HepG2 (cell line): Measurements from ENCODE around the gene HARBI1. TPM values are rescaled to one million over a fixed set of nuclear protein-coding genes. Genes with fewer than 3 reads are reported as not detected.

Experiments
- ATAC-seq: fragments of 200-7000 bp; cut with Tn5 transposase; 3 replicates; pipeline ENCODE4 v1.9.1; 2020; ENCODE audit warnings: mild to moderate bottlenecking, moderate library complexity
- BruUV-seq: library from RNA; stranded (reverse); fragments of 400-500 nt; replicated peaks from 2 replicates; lab custom pipeline; 2021; lab: Mats Ljungman, UMichigan
- CTCF ChIA-PET: fragments of 300-600 bp; formaldehyde crosslinking; extraction: SDS; loops from one replicate; lab custom pipeline; 2021; ENCODE audit warnings: low total read pairs, inconsistent platforms, low intra/inter-chr PET ratio; lab: Yijun Ruan, JAX
- POLR2A ChIA-PET: fragments of 350-600 bp; sonication (Branson Sonifier 250); formaldehyde crosslinking; loops from one replicate; lab custom pipeline; 2020; ENCODE audit warnings: antibody characterized with exemption, inconsistent platforms; lab: Yijun Ruan, JAX
- DNase-seq: peaks from one replicate; pipeline ENCODE4 v3.0.0-alpha.2; 2015; ENCODE audit warnings: low spot score
- FAIRE-seq: peaks from 3 replicates; lab custom pipeline; 2011; peaks lifted over from hg19 to GRCh38; lab: Jason Lieb, UNC
- H2AFZ ChIP-seq: one replicate; pipeline ENCODE4 v1.6.1; 2011; ENCODE audit warnings: low read length, inconsistent platforms
- H3K27ac ChIP-seq: fragments of 300-600 bp; 3 replicates; pipeline ENCODE4 v1.8.0; 2011; ENCODE audit warnings: mixed run types, mild to moderate bottlenecking, mixed read lengths, low read length, inconsistent platforms; ENCODE audit not compliant: insufficient read depth; ENCODE audit errors: extremely low read length
- H3K27me3 ChIP-seq, 2 experiments: fragments of 200-600 bp in 1 of 2; 2 replicates in 1 of 2; 3 replicates in 1 of 2; pipeline versions ENCODE4 v1.6.0 to v1.8.0; 2011; ENCODE audit warnings: low read length in 2 of 2, mild to moderate bottlenecking in 2 of 2, moderate library complexity in 2 of 2, inconsistent platforms in 1 of 2; ENCODE audit not compliant: insufficient read depth in 2 of 2, control insufficient read depth in 1 of 2
- H3K36me3 ChIP-seq, 2 experiments: fragments of 200-600 bp in 1 of 2; replicated peaks in 1 of 2; 2 replicates in 1 of 2; 3 replicates in 1 of 2; pipeline versions ENCODE4 v1.5.1 to v1.8.0; 2011; ENCODE audit warnings: low read length in 2 of 2, inconsistent platforms in 1 of 2; ENCODE audit not compliant: insufficient read depth in 2 of 2, control insufficient read depth in 1 of 2
- H3K4me1 ChIP-seq: 2 replicates; pipeline ENCODE4 v1.5.1; 2012; ENCODE audit warnings: low read length, inconsistent platforms; ENCODE audit not compliant: insufficient read depth
- H3K4me2 ChIP-seq: 2 replicates; pipeline ENCODE4 v1.6.0; 2011; ENCODE audit warnings: low read depth, low read length, inconsistent platforms
- H3K4me3 ChIP-seq, 3 experiments: fragments of 200-600 bp in 1 of 3; sonication (generic), shearing (Covaris generic) in 1 of 3; replicated peaks in 1 of 3; 2 replicates each; pipeline ENCODE4 v1.5.1; 2011 to 2016; ENCODE audit warnings: low read length in 3 of 3, inconsistent platforms in 2 of 3, low read depth in 2 of 3, mild to moderate bottlenecking in 2 of 3, control low read depth in 1 of 3, mixed read lengths in 1 of 3; ENCODE audit not compliant: insufficient read depth in 1 of 3
- H3K79me2 ChIP-seq: one replicate; pipeline ENCODE4 v1.6.1; 2011; ENCODE audit warnings: low read length, inconsistent platforms; ENCODE audit not compliant: insufficient read depth
- H3K9ac ChIP-seq: 2 replicates; pipeline ENCODE4 v1.6.0; 2011; ENCODE audit warnings: mild to moderate bottlenecking, low read depth, low read length, inconsistent platforms; ENCODE audit not compliant: insufficient read depth
- H3K9me3 ChIP-seq: 2 replicates; pipeline ENCODE4 v1.5.1; 2012; ENCODE audit warnings: mild to moderate bottlenecking, low read length
- H4K20me1 ChIP-seq: 2 replicates; pipeline ENCODE4 v1.6.0; 2011; ENCODE audit warnings: inconsistent platforms, mild to moderate bottlenecking, low read length, moderate library complexity; ENCODE audit not compliant: insufficient read depth
- BORCS8-MEF2B ChIP-seq: sonication (generic); formaldehyde crosslinking; IDR thresholded peaks from 2 replicates; pipeline ENCODE4 v1.8.0; 2022; ENCODE audit warnings: mild to moderate bottlenecking, missing genetic modification reagents
- HNF4A ChIP-seq: sonication (generic); formaldehyde crosslinking; IDR thresholded peaks from 2 replicates; pipeline ENCODE4 v1.4.0; 2020; ENCODE audit warnings: missing genetic modification reagents
- KDM5B ChIP-seq: sonication (generic); formaldehyde crosslinking; IDR thresholded peaks from 2 replicates; pipeline ENCODE4 v1.4.0; 2020; ENCODE audit warnings: missing genetic modification reagents, mild to moderate bottlenecking, borderline replicate concordance
- NFE2L2 ChIP-seq: fragments of 150-350 bp; IDR thresholded peaks from 2 replicates; pipeline ENCODE4 v1.6.1; 2014; ENCODE audit warnings: low read length
- PAX8 ChIP-seq: sonication (generic); formaldehyde crosslinking; IDR thresholded peaks from 2 replicates; pipeline ENCODE4 v1.8.0; 2022; ENCODE audit warnings: mild to moderate bottlenecking, missing genetic modification reagents, borderline replicate concordance
- SMAD1 ChIP-seq: sonication (generic); formaldehyde crosslinking; IDR thresholded peaks from 2 replicates; pipeline ENCODE4 v1.4.0; 2020; ENCODE audit warnings: missing genetic modification reagents, low read depth, mild to moderate bottlenecking, borderline replicate concordance
- ZFP90 ChIP-seq: sonication (generic); formaldehyde crosslinking; IDR thresholded peaks from 2 replicates; pipeline ENCODE4 v1.8.0; 2022; ENCODE audit warnings: missing genetic modification reagents, mild to moderate bottlenecking, inconsistent platforms, borderline replicate concordance
- ZNF160 ChIP-seq: sonication (generic); formaldehyde crosslinking; IDR thresholded peaks from 2 replicates; pipeline ENCODE4 v1.8.0; 2022; ENCODE audit warnings: mild to moderate bottlenecking, inconsistent platforms, missing genetic modification reagents
- ZNF207 ChIP-seq: fragments of 450-650 bp; IDR thresholded peaks from 2 replicates; pipeline ENCODE4 v1.6.1; 2016; ENCODE audit warnings: antibody characterized with exemption, borderline replicate concordance
- ZNF569 ChIP-seq: sonication (generic); formaldehyde crosslinking; IDR thresholded peaks from 2 replicates; pipeline ENCODE4 v1.5.0; 2020; ENCODE audit warnings: mild to moderate bottlenecking, missing genetic modification reagents, moderate library complexity, borderline replicate concordance
- ZNF776 ChIP-seq: sonication (generic); formaldehyde crosslinking; IDR thresholded peaks from 2 replicates; pipeline ENCODE4 v1.4.0; 2020; ENCODE audit warnings: mild to moderate bottlenecking, missing genetic modification reagents
- ZSCAN22 ChIP-seq: sonication (generic); formaldehyde crosslinking; IDR thresholded peaks from 2 replicates; pipeline ENCODE4 v1.4.0; 2020; ENCODE audit warnings: mild to moderate bottlenecking, missing genetic modification reagents
- WGBS: methylation state at CpG from one replicate; pipeline ENCODE4 v1.1.6; 2017; ENCODE audit warnings: low lambda C conversion rate; 5-methylcytosine and 5-hydroxymethylcytosine counted together
- in situ Hi-C: cut with HindIII; loops from 2 replicates; pipeline ENCODE4 v1.10.0; 2017; ENCODE audit warnings: low pct_unique_long_range_greater_than_20kb; ENCODE audit not compliant: extremely low pct_ligation_motif_present
- intact Hi-C: fragments of 100-400 bp; cut with micrococcal nuclease; formaldehyde crosslinking; loops from one replicate; pipeline ENCODE4 v1.10.0; 2022; ENCODE audit not compliant: unreplicated experiment
- polyA plus RNA-seq, 8 experiments: library from polyadenylated mRNA; depleted of rRNA in 3 of 8; stranded (reverse) in 7 of 8; unstranded in 1 of 8; fragments of >200 nt; fragmentation: Illumina TruSeq in 4 of 8; extraction: Trizol in 4 of 8; gene quantifications; 2 replicates each; pipeline versions ENCODE4 v1.2.1 to v1.2.3, GENCODE V29; 2011 to 2016; ENCODE audit warnings: low read depth in 4 of 8, missing spikeins in 1 of 8, mixed read lengths in 1 of 8; ENCODE audit not compliant: insufficient read depth in 1 of 8
- total RNA-seq, 5 experiments: library from RNA; depleted of rRNA; stranded (reverse); fragments of >200 nt; fragmentation: Illumina TruSeq; extraction: Trizol; gene quantifications; 2 replicates each; pipeline ENCODE4 v1.2.3, GENCODE V29; 2016; ENCODE audit warnings: low read depth in 1 of 5
- TF ChIP-seq, protein P1 (sequence below): sonication (generic); formaldehyde crosslinking; IDR thresholded peaks from 2 replicates; pipeline ENCODE4 v1.8.0; 2022; ENCODE audit warnings: mild to moderate bottlenecking, missing genetic modification reagents; ENCODE audit not compliant: insufficient replicate concordance
- TF ChIP-seq, protein P2 (sequence below): sonication (generic); formaldehyde crosslinking; IDR thresholded peaks from 2 replicates; pipeline ENCODE4 v1.5.1; 2020; ENCODE audit warnings: missing genetic modification reagents, mild to moderate bottlenecking, borderline replicate concordance
- TF ChIP-seq, protein P3 (sequence below): sonication (generic); formaldehyde crosslinking; IDR thresholded peaks from 2 replicates; pipeline ENCODE4 v1.4.0; 2020; ENCODE audit warnings: missing genetic modification reagents
- TF ChIP-seq, protein P4 (sequence below): sonication (generic); IDR thresholded peaks from 2 replicates; pipeline ENCODE4 v1.6.1; 2016; ENCODE audit warnings: low read depth, borderline replicate concordance

Gene HARBI1
- total and polyA plus RNA-seq, 2 of the 13 experiments (the other 11 are each of a cell fraction or from before 2014, with no cell fraction given) = 2.5 to 4.8 TPM

DNA sequence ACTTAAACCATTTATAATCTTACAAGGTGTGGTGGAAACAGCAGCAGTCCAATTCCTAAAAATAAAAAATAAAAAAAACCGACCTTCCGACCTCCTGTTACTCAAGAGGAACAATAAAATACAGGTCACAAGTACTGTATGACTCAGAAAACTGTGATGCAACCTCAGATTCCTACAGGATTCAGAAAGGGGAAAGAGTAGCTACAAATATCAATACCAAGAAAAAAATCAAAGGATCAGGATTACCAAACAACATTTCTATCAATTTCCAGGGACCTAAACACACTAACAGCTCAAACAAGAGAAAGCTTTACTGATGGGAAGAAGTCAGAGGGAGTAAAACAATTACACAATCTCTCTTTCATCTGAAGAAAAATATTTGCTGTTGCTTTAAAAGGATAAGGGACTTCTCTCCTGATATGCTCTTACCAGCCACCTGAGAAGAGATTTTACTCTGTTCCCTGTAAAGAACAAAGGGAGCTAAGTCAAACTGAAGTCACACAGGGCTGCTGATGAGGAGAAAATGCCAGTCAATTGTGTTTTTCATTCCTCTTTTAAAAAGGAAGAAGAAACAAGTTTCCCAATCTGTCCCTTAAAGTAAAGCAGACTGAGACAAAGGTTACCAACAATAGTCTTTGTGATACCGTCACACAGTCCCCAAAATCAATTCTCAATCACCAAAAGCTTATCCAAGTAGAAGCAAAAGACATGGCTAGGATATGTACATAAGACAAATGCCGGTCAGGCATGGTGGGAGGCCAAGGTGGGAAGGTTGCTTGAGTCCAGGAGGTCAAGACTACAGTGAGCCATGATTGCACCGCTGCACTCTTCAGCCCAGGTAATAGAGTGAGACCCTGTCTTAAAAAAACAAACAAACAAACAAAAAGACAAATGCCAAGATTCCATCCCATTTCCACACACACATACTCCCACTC, 62.5 kb downstream of the HARBI1 start:
- peak; percentile 83 for ATAC-seq
- TSS peak; percentile 78 for BruUV-seq
- FAIRE-seq = peak; percentile 4
- peaks cover 66% of the 10 kb centered on the region for H3K4me1 ChIP-seq
- intact Hi-C loops (loop anchor here (1.0 kb wide), 2 partner anchors 40 to 63 kb away; partner anchors contain the start of genes AMBRA1, ATG13 and HARBI1), in situ Hi-C loops (no loop called here)
- H3K27ac ChIP-seq = peak overlapping the region; percentile 91
- H3K4me2 ChIP-seq = peak overlapping the region; percentile 66
- ChIA-PET CTCF (no interaction called here), POLR2A (interaction anchor here (0.7 to 1.8 kb wide), 19 partner anchors 9 to 311 kb away, joined by 3 to 14 read pairs (median 4); partner anchors contain the start of genes AMBRA1, ARHGAP1, CHRM4 and F2)
- no peaks in the 10 kb centered on the region for H3K27me3 ChIP-seq
- H3K9ac ChIP-seq = peak overlapping the region; percentile 59
- no peaks in the 10 kb centered on the region for H3K36me3 ChIP-seq
- WGBS = 0% methylated on average over 5 of the region's 5 CpGs
- no peak overlapping the region for H2AFZ ChIP-seq
- H4K20me1 ChIP-seq = no peaks in the 10 kb centered on the region
- DNase-seq = peak; percentile 99
- no peaks in the 10 kb centered on the region for H3K9me3 ChIP-seq
- peak overlapping the region in 2 of 3 experiments; percentile 9 to 34; a peak in 1 of 6 replicates for H3K4me3 ChIP-seq
- peaks cover 82% of the 10 kb centered on the region for H3K79me2 ChIP-seq
- TF ChIP-seq, protein P1, sequence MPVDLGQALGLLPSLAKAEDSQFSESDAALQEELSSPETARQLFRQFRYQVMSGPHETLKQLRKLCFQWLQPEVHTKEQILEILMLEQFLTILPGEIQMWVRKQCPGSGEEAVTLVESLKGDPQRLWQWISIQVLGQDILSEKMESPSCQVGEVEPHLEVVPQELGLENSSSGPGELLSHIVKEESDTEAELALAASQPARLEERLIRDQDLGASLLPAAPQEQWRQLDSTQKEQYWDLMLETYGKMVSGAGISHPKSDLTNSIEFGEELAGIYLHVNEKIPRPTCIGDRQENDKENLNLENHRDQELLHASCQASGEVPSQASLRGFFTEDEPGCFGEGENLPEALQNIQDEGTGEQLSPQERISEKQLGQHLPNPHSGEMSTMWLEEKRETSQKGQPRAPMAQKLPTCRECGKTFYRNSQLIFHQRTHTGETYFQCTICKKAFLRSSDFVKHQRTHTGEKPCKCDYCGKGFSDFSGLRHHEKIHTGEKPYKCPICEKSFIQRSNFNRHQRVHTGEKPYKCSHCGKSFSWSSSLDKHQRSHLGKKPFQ = no peak
- TF ChIP-seq, protein P2, sequence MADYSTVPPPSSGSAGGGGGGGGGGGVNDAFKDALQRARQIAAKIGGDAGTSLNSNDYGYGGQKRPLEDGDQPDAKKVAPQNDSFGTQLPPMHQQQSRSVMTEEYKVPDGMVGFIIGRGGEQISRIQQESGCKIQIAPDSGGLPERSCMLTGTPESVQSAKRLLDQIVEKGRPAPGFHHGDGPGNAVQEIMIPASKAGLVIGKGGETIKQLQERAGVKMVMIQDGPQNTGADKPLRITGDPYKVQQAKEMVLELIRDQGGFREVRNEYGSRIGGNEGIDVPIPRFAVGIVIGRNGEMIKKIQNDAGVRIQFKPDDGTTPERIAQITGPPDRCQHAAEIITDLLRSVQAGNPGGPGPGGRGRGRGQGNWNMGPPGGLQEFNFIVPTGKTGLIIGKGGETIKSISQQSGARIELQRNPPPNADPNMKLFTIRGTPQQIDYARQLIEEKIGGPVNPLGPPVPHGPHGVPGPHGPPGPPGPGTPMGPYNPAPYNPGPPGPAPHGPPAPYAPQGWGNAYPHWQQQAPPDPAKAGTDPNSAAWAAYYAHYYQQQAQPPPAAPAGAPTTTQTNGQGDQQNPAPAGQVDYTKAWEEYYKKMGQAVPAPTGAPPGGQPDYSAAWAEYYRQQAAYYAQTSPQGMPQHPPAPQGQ (CRISPR knock-in tag) = no peak
- TF ChIP-seq ZNF776 = no peak
- TF ChIP-seq ZSCAN22 (CRISPR knock-in tag) = peak; percentile 19; the same call in 1 of the 2 replicates
- TF ChIP-seq ZNF207 = no peak
- no peak for TF ChIP-seq ZFP90 (CRISPR knock-in tag)
- no peak for TF ChIP-seq ZNF160 (CRISPR knock-in tag)
- TF ChIP-seq KDM5B (CRISPR knock-in tag) = no peak
- TF ChIP-seq PAX8 (CRISPR knock-in tag) = no peak
- TF ChIP-seq HNF4A = peak; percentile 81
- TF ChIP-seq ZNF569 = no peak
- TF ChIP-seq SMAD1 (CRISPR knock-in tag) = no peak
- TF ChIP-seq BORCS8-MEF2B = no peak
- TF ChIP-seq, protein P3, sequence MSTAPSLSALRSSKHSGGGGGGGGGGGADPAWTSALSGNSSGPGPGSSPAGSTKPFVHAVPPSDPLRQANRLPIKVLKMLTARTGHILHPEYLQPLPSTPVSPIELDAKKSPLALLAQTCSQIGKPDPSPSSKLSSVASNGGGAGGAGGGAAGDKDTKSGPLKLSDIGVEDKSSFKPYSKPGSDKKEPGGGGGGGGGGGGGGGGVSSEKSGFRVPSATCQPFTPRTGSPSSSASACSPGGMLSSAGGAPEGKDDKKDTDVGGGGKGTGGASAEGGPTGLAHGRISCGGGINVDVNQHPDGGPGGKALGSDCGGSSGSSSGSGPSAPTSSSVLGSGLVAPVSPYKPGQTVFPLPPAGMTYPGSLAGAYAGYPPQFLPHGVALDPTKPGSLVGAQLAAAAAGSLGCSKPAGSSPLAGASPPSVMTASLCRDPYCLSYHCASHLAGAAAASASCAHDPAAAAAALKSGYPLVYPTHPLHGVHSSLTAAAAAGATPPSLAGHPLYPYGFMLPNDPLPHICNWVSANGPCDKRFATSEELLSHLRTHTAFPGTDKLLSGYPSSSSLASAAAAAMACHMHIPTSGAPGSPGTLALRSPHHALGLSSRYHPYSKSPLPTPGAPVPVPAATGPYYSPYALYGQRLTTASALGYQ (CRISPR knock-in tag) = peak; percentile 96
- TF ChIP-seq, protein P4, sequence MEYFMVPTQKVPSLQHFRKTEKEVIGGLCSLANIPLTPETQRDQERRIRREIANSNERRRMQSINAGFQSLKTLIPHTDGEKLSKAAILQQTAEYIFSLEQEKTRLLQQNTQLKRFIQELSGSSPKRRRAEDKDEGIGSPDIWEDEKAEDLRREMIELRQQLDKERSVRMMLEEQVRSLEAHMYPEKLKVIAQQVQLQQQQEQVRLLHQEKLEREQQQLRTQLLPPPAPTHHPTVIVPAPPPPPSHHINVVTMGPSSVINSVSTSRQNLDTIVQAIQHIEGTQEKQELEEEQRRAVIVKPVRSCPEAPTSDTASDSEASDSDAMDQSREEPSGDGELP = 0 out of 2 replicates have a peak, but pooled peaks have one; percentile 51
- no peak for TF ChIP-seq NFE2L2
